Measurements from ENCODE around the gene PPARGC1A. TPM values are rescaled to one million over a fixed set of nuclear protein-coding genes. Genes with fewer than 3 reads are reported as not detected.

The PPARGC1A gene
- total RNA-seq, 2 experiments from 2014 or later: not detected

DNA sequence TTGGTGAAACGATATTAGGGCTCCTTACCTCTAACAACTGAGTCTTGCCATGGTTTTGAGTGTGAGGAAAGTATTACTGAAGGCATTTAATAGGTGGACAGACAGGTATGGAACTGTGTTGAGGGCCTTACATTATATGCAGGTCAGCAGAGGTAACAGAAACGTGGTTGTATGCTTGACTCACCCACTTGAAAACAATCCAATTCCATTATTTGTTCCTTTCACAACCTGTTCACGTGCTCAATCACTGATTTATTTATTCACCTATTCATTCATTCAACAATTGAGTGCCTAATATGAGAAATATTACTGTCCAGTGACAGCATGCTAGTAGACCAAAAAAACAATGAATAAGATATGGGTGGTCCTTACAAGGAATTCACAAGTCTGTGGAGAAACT is 33.3 kb upstream of the PPARGC1A start:
- TF ChIP-seq CTCF (IDR thresholded peaks at IDR 0.05): no peak
- no peaks in the 10 kb centered on the region for H3K4me1 Mint-ChIP-seq (ENCODE audit: low read depth)

DNA sequence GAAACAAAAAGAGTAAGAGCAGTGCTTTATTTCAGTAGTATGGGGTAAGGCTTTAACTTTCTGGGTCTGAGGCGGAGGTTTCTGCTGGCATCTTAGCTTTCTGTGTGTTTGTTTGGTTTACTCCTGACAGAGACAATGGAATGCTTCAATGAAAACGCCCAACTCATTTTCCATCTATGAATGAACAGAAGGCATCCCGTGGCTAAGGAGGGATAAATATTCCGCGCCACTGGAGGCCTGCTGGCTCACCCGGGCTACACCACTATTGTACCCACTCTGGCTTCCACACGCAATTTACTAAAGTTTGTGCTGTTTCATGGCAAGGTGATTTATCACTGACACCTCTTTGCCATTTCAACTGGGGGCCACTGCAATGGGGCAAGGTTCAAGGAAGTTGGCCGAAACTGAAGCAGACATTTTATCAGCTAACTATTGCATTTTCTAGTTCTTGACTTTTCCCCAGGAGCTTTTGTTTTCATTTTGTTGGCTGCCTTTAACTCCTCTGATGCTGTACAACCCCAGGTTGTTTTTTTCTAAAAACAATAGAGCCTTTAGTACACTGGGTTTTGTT is 32.8 kb upstream of the PPARGC1A start:
- no peak for TF ChIP-seq CTCF (IDR thresholded peaks at IDR 0.05)
- Mint-ChIP-seq H3K4me1 (ENCODE audit: low read depth) (no peaks in the 10 kb centered on the region), H3K36me3 (ENCODE audit: low read depth) (no peaks in the 10 kb centered on the region), H3K9me3 (no peaks in the 10 kb centered on the region), H3K27ac (no peak overlapping the region), H3K4me3 (no peak overlapping the region), H3K27me3 (no peaks in the 10 kb centered on the region)
- H3K27me3 ChIP-seq (ENCODE audit: control insufficient read depth in 1 of 2, insufficient read depth in 2 of 2, low read length in 2 of 2): no peaks in the 10 kb centered on the region
- ATAC-seq (ENCODE audit: poor library complexity) (no peak), DNase-seq (no peak)
- H3K36me3 ChIP-seq (ENCODE audit: insufficient read depth, low read length): no peaks in the 10 kb centered on the region
- intact Hi-C loops (cut with DNase I, micrococcal nuclease): no loop called here
- H3K9me3 ChIP-seq (ENCODE audit: control insufficient read depth in 1 of 2, insufficient read depth in 1 of 2, low read length in 2 of 2): peaks cover 0 to 3% of the 10 kb centered on the region in 2 experiments
- H3K4me3 ChIP-seq (ENCODE audit: low read length): no peak overlapping the region
- no peaks in the 10 kb centered on the region for H3K4me1 ChIP-seq (ENCODE audit: insufficient read depth, low read length)
- no peak overlapping the region for H3K27ac ChIP-seq (ENCODE audit: low read depth in 1 of 2, low read length in 2 of 2)
- CTCF ChIA-PET: interaction anchor here (0.7 kb wide), 1 partner anchor 341 kb away, joined by 3 read pairs; no protein-coding TSS in a partner anchor
- POLR2A ChIA-PET: no interaction called here

More for the DNA sequence above, 33.3 kb upstream of the PPARGC1A start:
- H3K4me1 ChIP-seq (ENCODE audit: insufficient read depth, low read length): no peaks in the 10 kb centered on the region
- Mint-ChIP-seq H3K36me3 (ENCODE audit: low read depth) (no peaks in the 10 kb centered on the region), H3K9me3 (no peaks in the 10 kb centered on the region), H3K27me3 (no peaks in the 10 kb centered on the region), H3K27ac (no peak overlapping the region), H3K4me3 (no peak overlapping the region)
- no peak for ATAC-seq (ENCODE audit: poor library complexity)
- H3K4me3 ChIP-seq (ENCODE audit: low read length): no peak overlapping the region
- H3K27ac ChIP-seq (ENCODE audit: low read depth in 1 of 2, low read length in 2 of 2): no peak overlapping the region
- ChIA-PET POLR2A (no interaction called here), CTCF (interaction anchor here (0.7 kb wide), 1 partner anchor 342 kb away, joined by 3 read pairs; no protein-coding TSS in a partner anchor)
- no peaks in the 10 kb centered on the region for H3K36me3 ChIP-seq (ENCODE audit: insufficient read depth, low read length)
- H3K27me3 ChIP-seq (ENCODE audit: control insufficient read depth in 1 of 2, insufficient read depth in 2 of 2, low read length in 2 of 2): no peaks in the 10 kb centered on the region
- peaks cover 0 to 3% of the 10 kb centered on the region in 2 experiments for H3K9me3 ChIP-seq (ENCODE audit: control insufficient read depth in 1 of 2, insufficient read depth in 1 of 2, low read length in 2 of 2)
- intact Hi-C loops (cut with DNase I, micrococcal nuclease): no loop called here
- DNase-seq: no peak

GRCh38 chr4:23922013-23922412 is 32.2 kb upstream of the PPARGC1A start:
- ATAC-seq (ENCODE audit: poor library complexity): no peak
- ChIA-PET CTCF (no interaction called here), POLR2A (no interaction called here)
- Mint-ChIP-seq H3K36me3 (ENCODE audit: low read depth) (no peaks in the 10 kb centered on the region), H3K4me1 (ENCODE audit: low read depth) (no peaks in the 10 kb centered on the region), H3K9me3 (no peaks in the 10 kb centered on the region), H3K27me3 (no peaks in the 10 kb centered on the region), H3K4me3 (no peak overlapping the region), H3K27ac (no peak overlapping the region)
- Histone ChIP-seq H3K9me3 (ENCODE audit: control insufficient read depth in 1 of 2, insufficient read depth in 1 of 2, low read length in 2 of 2) (peaks cover 0 to 3% of the 10 kb centered on the region in 2 experiments), H3K4me3 (ENCODE audit: low read length) (no peak overlapping the region), H3K27ac (ENCODE audit: low read depth in 1 of 2, low read length in 2 of 2) (no peak overlapping the region), H3K4me1 (ENCODE audit: insufficient read depth, low read length) (no peaks in the 10 kb centered on the region), H3K36me3 (ENCODE audit: insufficient read depth, low read length) (no peaks in the 10 kb centered on the region), H3K27me3 (ENCODE audit: control insufficient read depth in 1 of 2, insufficient read depth in 2 of 2, low read length in 2 of 2) (no peaks in the 10 kb centered on the region)
- intact Hi-C loops (cut with DNase I, micrococcal nuclease): no loop called here
- no peak for TF ChIP-seq CTCF (IDR thresholded peaks at IDR 0.05)
- no peak for DNase-seq
